Subcutaneous adipose tissue (tissue), 4 donors: ENCODE measurements around the gene OR9A4. TPM values are rescaled to one million over a fixed set of nuclear protein-coding genes. Genes with fewer than 3 reads are reported as not detected.

Experiments used
- CTCF ChIP-seq: fragments of 450-650 bp; IDR thresholded peaks from one replicate; pipeline ENCODE4 v1.5.1; 2016; ENCODE audit warnings: low read depth, mild to moderate bottlenecking, control low read depth, antibody characterized with exemption, moderate library complexity
- total RNA-seq, 4 donors: library from RNA; depleted of rRNA; stranded (reverse); fragments of >200 nt; gene quantifications; one replicate each; pipeline ENCODE4 v1.1.0, GENCODE V29; 2016

The OR9A4 gene
- total RNA-seq, 4 donors from 2014 or later = not detected

- TF ChIP-seq CTCF = no peak
Observed at GRCh38 chr7:141945356-141945755, 29.2 kb downstream of the OR9A4 start.

- no peak for TF ChIP-seq CTCF
Observed at GRCh38 chr7:141946796-141947195, 30.6 kb downstream of the OR9A4 start, which contains the start of gene CLEC5A. Gene CLEC5A (minus strand): TSS chr7:141946974. CDS start chr7:141946292, 682 bp downstream.

GRCh38 chr7:141949021-141949420, 32.8 kb downstream of the OR9A4 start:
- no peak for TF ChIP-seq CTCF

GRCh38 chr7:141949451-141949850, 33.3 kb downstream of the OR9A4 start:
- TF ChIP-seq CTCF = no peak

- TF ChIP-seq CTCF = no peak
Observed at GRCh38 chr7:141949911-141950310, 33.7 kb downstream of the OR9A4 start.

GRCh38 chr7:141950806-141951205, 34.6 kb downstream of the OR9A4 start:
- TF ChIP-seq CTCF = no peak

- no peak for TF ChIP-seq CTCF
Observed at GRCh38 chr7:141952461-141952860, 36.3 kb downstream of the OR9A4 start.
